Astrocyte (in vitro differentiated cells and primary cell): ENCODE data around the gene PCDHGA12. TPM values are rescaled to one million over a fixed set of nuclear protein-coding genes. Genes with fewer than 3 reads are reported as not detected.
A peak's percentile ranks its signal among the peaks of the same experiment; 100 is the strongest.

Experiments
- DNase-seq: peaks from one replicate; pipeline ENCODE4 v3.0.0-alpha.2; 2010; ENCODE audit warnings: low read depth
- FAIRE-seq: peaks from 2 replicates; lab custom pipeline; 2011; peaks lifted over from hg19 to GRCh38; lab: Jason Lieb, UNC
- H2AFZ ChIP-seq: 2 replicates; pipeline ENCODE4 v1.6.0; 2012; ENCODE audit warnings: low read depth, low read length, inconsistent platforms
- H3K27ac ChIP-seq: 2 replicates; pipeline ENCODE4 v1.5.1; 2011; ENCODE audit warnings: low read depth, low read length, inconsistent platforms
- H3K27me3 ChIP-seq: 2 replicates; pipeline ENCODE4 v1.6.0; 2011; ENCODE audit warnings: low read length, inconsistent platforms; ENCODE audit not compliant: insufficient read depth
- H3K36me3 ChIP-seq: 2 replicates; pipeline ENCODE4 v1.5.1; 2011; ENCODE audit warnings: low read length, inconsistent platforms; ENCODE audit not compliant: insufficient read depth
- H3K4me1 ChIP-seq: 2 replicates; pipeline ENCODE4 v1.5.1; 2011; ENCODE audit warnings: low read length, inconsistent platforms; ENCODE audit not compliant: insufficient read depth
- H3K4me2 ChIP-seq: 2 replicates; pipeline ENCODE4 v1.6.0; 2012; ENCODE audit warnings: low read length, inconsistent platforms
- H3K4me3 ChIP-seq: 2 replicates; pipeline ENCODE4 v1.5.1; 2011; ENCODE audit warnings: low read depth, mild to moderate bottlenecking, low read length, inconsistent platforms; ENCODE audit not compliant: insufficient read depth
- H3K79me2 ChIP-seq: 2 replicates; pipeline ENCODE4 v1.6.0; 2012; ENCODE audit warnings: mild to moderate bottlenecking, low read length, inconsistent platforms; ENCODE audit not compliant: insufficient read depth
- H3K9ac ChIP-seq: 2 replicates; pipeline ENCODE4 v1.6.0; 2012; ENCODE audit warnings: mild to moderate bottlenecking, low read length, inconsistent platforms
- H3K9me3 ChIP-seq: 2 replicates; pipeline ENCODE4 v1.5.1; 2012; ENCODE audit warnings: low read depth, mild to moderate bottlenecking, low read length, inconsistent platforms; ENCODE audit not compliant: insufficient read depth
- H4K20me1 ChIP-seq: 2 replicates; pipeline ENCODE4 v1.6.0; 2012; ENCODE audit warnings: low read length, inconsistent platforms; ENCODE audit not compliant: insufficient read depth
- H3K27ac Mint-ChIP-seq: one replicate; pipeline ENCODE4 v1.8.0; 2021; ENCODE audit warnings: mild to moderate bottlenecking, mixed read lengths; ENCODE audit not compliant: unreplicated experiment
- H3K27me3 Mint-ChIP-seq: one replicate; pipeline ENCODE4 v1.8.0; 2021; ENCODE audit warnings: low read depth, mixed read lengths; ENCODE audit not compliant: unreplicated experiment
- H3K36me3 Mint-ChIP-seq: one replicate; pipeline ENCODE4 v1.8.0; 2021; ENCODE audit warnings: low read depth, mixed read lengths; ENCODE audit not compliant: unreplicated experiment
- H3K4me1 Mint-ChIP-seq: one replicate; pipeline ENCODE4 v1.8.0; 2021; ENCODE audit warnings: low read depth, mixed read lengths; ENCODE audit not compliant: unreplicated experiment
- H3K4me3 Mint-ChIP-seq: one replicate; pipeline ENCODE4 v1.8.0; 2021; ENCODE audit warnings: mild to moderate bottlenecking, moderate library complexity, mixed read lengths; ENCODE audit not compliant: unreplicated experiment
- H3K9me3 Mint-ChIP-seq: one replicate; pipeline ENCODE4 v1.8.0; 2021; ENCODE audit warnings: mild to moderate bottlenecking, mixed read lengths; ENCODE audit not compliant: unreplicated experiment
- EZH2 ChIP-seq: IDR thresholded peaks from 2 replicates; pipeline ENCODE4 v1.6.1; 2012; ENCODE audit warnings: mild to moderate bottlenecking, low read length, inconsistent platforms; ENCODE audit not compliant: insufficient read depth
- total RNA-seq: library from RNA; stranded (reverse); gene quantifications from 2 replicates; pipeline ENCODE4 v1.2.1, GENCODE V29; 2021
- TF ChIP-seq, protein P1 (sequence below): IDR thresholded peaks from 2 replicates; pipeline ENCODE4 v1.5.1; 2011; ENCODE audit warnings: low read depth, mild to moderate bottlenecking, inconsistent platforms, low read length, moderate library complexity; ENCODE audit not compliant: insufficient read depth

PCDHGA12 gene
- total RNA-seq, 1 donor from 2014 or later: 1.6 TPM

DNA sequence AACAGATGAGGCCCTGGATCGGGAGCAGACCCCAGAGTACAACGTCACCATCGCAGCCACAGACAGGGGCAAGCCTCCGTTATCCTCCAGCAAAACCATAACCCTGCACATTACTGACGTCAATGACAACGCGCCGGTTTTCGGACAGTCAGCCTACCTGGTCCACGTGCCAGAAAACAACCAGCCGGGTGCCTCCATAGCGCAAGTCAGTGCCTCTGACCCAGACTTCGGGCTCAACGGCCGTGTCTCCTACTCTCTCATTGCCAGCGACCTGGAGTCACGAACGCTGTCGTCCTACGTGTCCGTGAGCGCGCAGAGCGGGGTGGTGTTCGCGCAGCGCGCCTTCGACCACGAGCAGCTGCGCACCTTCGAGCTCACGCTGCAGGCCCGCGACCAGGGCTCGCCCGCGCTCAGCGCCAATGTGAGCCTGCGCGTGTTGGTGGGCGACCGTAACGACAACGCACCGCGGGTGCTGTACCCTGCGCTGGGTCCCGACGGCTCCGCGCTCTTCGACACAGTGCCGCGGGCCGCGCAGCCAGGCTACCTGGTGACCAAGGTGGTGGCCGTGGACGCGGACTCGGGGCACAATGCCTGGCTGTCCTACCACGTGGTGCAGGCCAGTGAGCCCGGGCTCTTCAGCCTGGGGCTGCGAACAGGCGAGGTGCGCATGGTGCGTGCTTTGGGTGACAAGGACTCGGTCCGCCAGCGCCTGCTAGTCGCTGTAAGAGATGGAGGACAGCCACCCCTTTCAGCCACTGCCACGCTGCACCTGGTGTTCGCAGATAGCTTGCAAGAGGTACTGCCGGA, 11.0 kb upstream of the PCDHGA12 start:
- no peaks in the 10 kb centered on the region for H3K27me3 Mint-ChIP-seq
- no peak for FAIRE-seq

DNA sequence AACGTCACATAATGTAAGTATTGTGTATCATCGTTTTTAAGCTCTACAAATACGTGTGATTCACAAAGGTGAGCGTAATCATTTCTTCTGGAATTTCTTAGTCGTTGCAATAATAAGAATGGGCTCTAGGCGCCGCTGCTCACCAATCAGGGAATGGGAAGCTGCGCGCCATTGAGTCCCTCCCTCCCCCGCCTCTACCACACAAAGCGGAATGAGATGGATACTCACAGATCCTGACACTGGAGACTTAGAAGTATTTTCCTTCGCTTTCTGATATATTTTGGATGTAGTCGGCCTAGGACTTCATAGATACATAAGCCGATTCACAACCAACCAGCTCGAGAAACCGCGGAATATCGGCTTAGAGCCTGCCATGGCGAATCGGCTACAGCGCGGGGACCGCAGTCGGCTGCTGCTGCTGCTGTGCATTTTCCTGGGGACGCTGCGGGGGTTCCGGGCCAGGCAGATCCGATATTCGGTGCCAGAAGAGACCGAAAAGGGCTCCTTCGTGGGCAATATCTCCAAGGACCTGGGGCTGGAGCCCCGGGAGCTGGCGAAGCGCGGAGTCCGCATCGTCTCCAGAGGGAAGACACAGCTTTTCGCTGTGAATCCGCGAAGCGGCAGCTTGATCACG, 9.3 kb upstream of the PCDHGA12 start, which contains the start of gene PCDHGA11:
Gene PCDHGA11 (plus strand): TSS at position 197 of the 634 bp plus-strand sequence. CDS start 177 bp downstream, at position 374.
- Histone ChIP-seq H3K36me3 (no peaks in the 10 kb centered on the region), H2AFZ (peak within 1 kb of the TSS; percentile 43), H3K27me3 (no peaks in the 10 kb centered on the region), H3K4me3 (peak within 1 kb of the TSS; percentile 56), H3K9me3 (peaks cover 51% of the 10 kb centered on the region), H4K20me1 (no peaks in the 10 kb centered on the region), H3K4me1 (no peaks in the 10 kb centered on the region), H3K4me2 (peak within 1 kb of the TSS; percentile 80), H3K79me2 (peaks cover 8% of the 10 kb centered on the region), H3K27ac (peak within 1 kb of the TSS; percentile 34), H3K9ac (peak within 1 kb of the TSS; percentile 71)
- DNase-seq (peak; percentile 38), FAIRE-seq (no peak)
- peaks cover 10% of the 10 kb centered on the region for H3K4me1 Mint-ChIP-seq
- peaks cover 56% of the 10 kb centered on the region for H3K36me3 Mint-ChIP-seq
- H3K27me3 Mint-ChIP-seq: no peaks in the 10 kb centered on the region
- peak within 1 kb of the TSS; percentile 78 for H3K4me3 Mint-ChIP-seq
- H3K9me3 Mint-ChIP-seq: peaks cover 39% of the 10 kb centered on the region
- no peak for TF ChIP-seq EZH2
- TF ChIP-seq, protein P1, sequence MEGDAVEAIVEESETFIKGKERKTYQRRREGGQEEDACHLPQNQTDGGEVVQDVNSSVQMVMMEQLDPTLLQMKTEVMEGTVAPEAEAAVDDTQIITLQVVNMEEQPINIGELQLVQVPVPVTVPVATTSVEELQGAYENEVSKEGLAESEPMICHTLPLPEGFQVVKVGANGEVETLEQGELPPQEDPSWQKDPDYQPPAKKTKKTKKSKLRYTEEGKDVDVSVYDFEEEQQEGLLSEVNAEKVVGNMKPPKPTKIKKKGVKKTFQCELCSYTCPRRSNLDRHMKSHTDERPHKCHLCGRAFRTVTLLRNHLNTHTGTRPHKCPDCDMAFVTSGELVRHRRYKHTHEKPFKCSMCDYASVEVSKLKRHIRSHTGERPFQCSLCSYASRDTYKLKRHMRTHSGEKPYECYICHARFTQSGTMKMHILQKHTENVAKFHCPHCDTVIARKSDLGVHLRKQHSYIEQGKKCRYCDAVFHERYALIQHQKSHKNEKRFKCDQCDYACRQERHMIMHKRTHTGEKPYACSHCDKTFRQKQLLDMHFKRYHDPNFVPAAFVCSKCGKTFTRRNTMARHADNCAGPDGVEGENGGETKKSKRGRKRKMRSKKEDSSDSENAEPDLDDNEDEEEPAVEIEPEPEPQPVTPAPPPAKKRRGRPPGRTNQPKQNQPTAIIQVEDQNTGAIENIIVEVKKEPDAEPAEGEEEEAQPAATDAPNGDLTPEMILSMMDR: peak; percentile 61
- peak within 1 kb of the TSS; percentile 1 for H3K27ac Mint-ChIP-seq

More for the DNA sequence above, 11.0 kb upstream of the PCDHGA12 start:
- H3K9me3 ChIP-seq: peaks cover 51% of the 10 kb centered on the region
- H3K4me3 Mint-ChIP-seq: no peak overlapping the region
- H3K4me2 ChIP-seq: no peak overlapping the region
- TF ChIP-seq, protein P1: no peak
- TF ChIP-seq EZH2: no peak
- H3K4me1 ChIP-seq: no peaks in the 10 kb centered on the region
- H3K9ac ChIP-seq: no peak overlapping the region
- DNase-seq: no peak
- no peak overlapping the region for H3K27ac ChIP-seq
- H4K20me1 ChIP-seq: no peaks in the 10 kb centered on the region
- H3K79me2 ChIP-seq: peaks cover 8% of the 10 kb centered on the region
- H3K27ac Mint-ChIP-seq: peak overlapping the region; percentile 20
- H3K9me3 Mint-ChIP-seq: peaks cover 43% of the 10 kb centered on the region
- H3K4me1 Mint-ChIP-seq: peaks cover 10% of the 10 kb centered on the region
- no peaks in the 10 kb centered on the region for H3K36me3 ChIP-seq
- no peaks in the 10 kb centered on the region for H3K27me3 ChIP-seq
- no peak overlapping the region for H2AFZ ChIP-seq
- peaks cover 58% of the 10 kb centered on the region for H3K36me3 Mint-ChIP-seq
- no peak overlapping the region for H3K4me3 ChIP-seq
